Tibial nerve (tissue), 4 donors: ENCODE measurements around the gene UTS2R. TPM values are rescaled to one million over a fixed set of nuclear protein-coding genes. Genes with fewer than 3 reads are reported as not detected.

ENCODE experiments used
- DNase-seq, 2 donors: peaks; one replicate each; pipeline ENCODE4 v3.0.0-alpha.2; 2019; ENCODE audit warnings: low spot score in 2 of 2
- H3K27ac ChIP-seq, 4 donors: fragments of 200-600 bp; sonication (generic) in 3 of 4; one replicate each; pipeline ENCODE4 v1.5.1; 2017 to 2019; ENCODE audit warnings: mild to moderate bottlenecking in 1 of 4
- H3K27me3 ChIP-seq, 2 donors: fragments of 200-600 bp; sonication (generic) in 1 of 2; one replicate each; pipeline versions ENCODE4 v1.5.1 to v1.6.0; 2017 to 2019
- H3K36me3 ChIP-seq, 3 donors: fragments of 200-600 bp; sonication (generic); one replicate each; pipeline ENCODE4 v1.5.1; 2018 to 2019
- H3K4me1 ChIP-seq, 4 donors: fragments of 200-600 bp; sonication (generic) in 3 of 4; one replicate each; pipeline ENCODE4 v1.5.1; 2017 to 2019
- H3K4me3 ChIP-seq, 4 donors: fragments of 200-600 bp; sonication (generic) in 3 of 4; one replicate each; pipeline ENCODE4 v1.5.1; 2017 to 2019; ENCODE audit warnings: mild to moderate bottlenecking in 1 of 4, moderate library complexity in 1 of 4
- H3K9me3 ChIP-seq, 4 donors: fragments of 200-600 bp; sonication (generic) in 3 of 4; one replicate each; pipeline ENCODE4 v1.5.1; 2017 to 2019
- EP300 ChIP-seq, 2 donors: sonication (generic); formaldehyde crosslinking; IDR thresholded peaks; one replicate each; pipeline ENCODE4 v1.6.1; 2017; ENCODE audit warnings: antibody characterized with exemption in 2 of 2, mild to moderate bottlenecking in 1 of 2
- POLR2A ChIP-seq, 2 donors: fragments of 450-650 bp; IDR thresholded peaks; one replicate each; pipeline ENCODE4 v1.6.1; 2017; ENCODE audit warnings: antibody characterized with exemption in 2 of 2, mild to moderate bottlenecking in 2 of 2, moderate library complexity in 2 of 2
- WGBS, 2 donors: methylation state at CpG; one replicate each; pipeline ENCODE4 v1.1.5; 2018; 5-methylcytosine and 5-hydroxymethylcytosine counted together
- total RNA-seq, 4 donors: library from RNA; depleted of rRNA; stranded (reverse); fragments of >200 nt; gene quantifications; one replicate each; pipeline ENCODE4 v1.1.0, GENCODE V29; 2016
- TF ChIP-seq, protein P1 (sequence below), 5 experiments: fragments of 200-600 bp in 3 of 5; fragments of 450-650 bp in 2 of 5; sonication (generic) in 3 of 5; IDR thresholded peaks; one replicate each; pipeline ENCODE4 v1.5.1; 2016 to 2019; ENCODE audit warnings: antibody characterized with exemption in 5 of 5, mild to moderate bottlenecking in 3 of 5, moderate library complexity in 2 of 5

The UTS2R gene
- total RNA-seq, 4 donors from 2014 or later, result 0.20 TPM; not detected in 3

DNA sequence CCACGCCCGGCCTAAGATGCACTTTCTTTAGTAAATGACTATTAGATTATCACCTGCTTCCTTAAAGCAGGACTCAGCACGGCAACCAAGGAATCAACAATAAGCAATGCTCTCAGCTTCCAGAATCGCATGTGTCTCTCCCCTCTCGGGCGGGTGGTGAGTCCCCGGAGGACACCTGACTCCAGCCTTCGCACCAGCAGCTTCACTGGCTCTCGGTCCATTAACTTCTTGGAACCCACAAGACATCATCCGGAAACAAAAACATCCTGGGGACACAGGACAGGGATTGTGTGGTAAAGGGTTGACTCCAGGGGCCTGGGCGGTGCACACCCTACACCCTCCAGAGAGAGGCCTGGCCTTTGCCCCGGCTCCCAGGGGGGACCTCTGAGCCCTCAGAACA lies 22.7 kb downstream of the UTS2R start:
- WGBS, 2 donors, result 82 to 87% methylated on average over 12 of the region's 12 CpGs
- Histone ChIP-seq H3K9me3 (no peaks in the 10 kb centered on the region), H3K27me3 (no peaks in the 10 kb centered on the region), H3K4me1 (peaks cover 0 to 23% (median 0%) of the 10 kb centered on the region in 4 donors), H3K27ac (no peak overlapping the region), H3K36me3 (peaks cover 0 to 80% (median 0%) of the 10 kb centered on the region in 3 donors), H3K4me3 (no peak overlapping the region)
- TF ChIP-seq, protein P1, sequence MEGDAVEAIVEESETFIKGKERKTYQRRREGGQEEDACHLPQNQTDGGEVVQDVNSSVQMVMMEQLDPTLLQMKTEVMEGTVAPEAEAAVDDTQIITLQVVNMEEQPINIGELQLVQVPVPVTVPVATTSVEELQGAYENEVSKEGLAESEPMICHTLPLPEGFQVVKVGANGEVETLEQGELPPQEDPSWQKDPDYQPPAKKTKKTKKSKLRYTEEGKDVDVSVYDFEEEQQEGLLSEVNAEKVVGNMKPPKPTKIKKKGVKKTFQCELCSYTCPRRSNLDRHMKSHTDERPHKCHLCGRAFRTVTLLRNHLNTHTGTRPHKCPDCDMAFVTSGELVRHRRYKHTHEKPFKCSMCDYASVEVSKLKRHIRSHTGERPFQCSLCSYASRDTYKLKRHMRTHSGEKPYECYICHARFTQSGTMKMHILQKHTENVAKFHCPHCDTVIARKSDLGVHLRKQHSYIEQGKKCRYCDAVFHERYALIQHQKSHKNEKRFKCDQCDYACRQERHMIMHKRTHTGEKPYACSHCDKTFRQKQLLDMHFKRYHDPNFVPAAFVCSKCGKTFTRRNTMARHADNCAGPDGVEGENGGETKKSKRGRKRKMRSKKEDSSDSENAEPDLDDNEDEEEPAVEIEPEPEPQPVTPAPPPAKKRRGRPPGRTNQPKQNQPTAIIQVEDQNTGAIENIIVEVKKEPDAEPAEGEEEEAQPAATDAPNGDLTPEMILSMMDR (IDR thresholded peaks at IDR 0.05), result no peak
- TF ChIP-seq EP300 (IDR thresholded peaks at IDR 0.05) (no peak), POLR2A (IDR thresholded peaks at IDR 0.05) (no peak)
- no peak for DNase-seq

DNA sequence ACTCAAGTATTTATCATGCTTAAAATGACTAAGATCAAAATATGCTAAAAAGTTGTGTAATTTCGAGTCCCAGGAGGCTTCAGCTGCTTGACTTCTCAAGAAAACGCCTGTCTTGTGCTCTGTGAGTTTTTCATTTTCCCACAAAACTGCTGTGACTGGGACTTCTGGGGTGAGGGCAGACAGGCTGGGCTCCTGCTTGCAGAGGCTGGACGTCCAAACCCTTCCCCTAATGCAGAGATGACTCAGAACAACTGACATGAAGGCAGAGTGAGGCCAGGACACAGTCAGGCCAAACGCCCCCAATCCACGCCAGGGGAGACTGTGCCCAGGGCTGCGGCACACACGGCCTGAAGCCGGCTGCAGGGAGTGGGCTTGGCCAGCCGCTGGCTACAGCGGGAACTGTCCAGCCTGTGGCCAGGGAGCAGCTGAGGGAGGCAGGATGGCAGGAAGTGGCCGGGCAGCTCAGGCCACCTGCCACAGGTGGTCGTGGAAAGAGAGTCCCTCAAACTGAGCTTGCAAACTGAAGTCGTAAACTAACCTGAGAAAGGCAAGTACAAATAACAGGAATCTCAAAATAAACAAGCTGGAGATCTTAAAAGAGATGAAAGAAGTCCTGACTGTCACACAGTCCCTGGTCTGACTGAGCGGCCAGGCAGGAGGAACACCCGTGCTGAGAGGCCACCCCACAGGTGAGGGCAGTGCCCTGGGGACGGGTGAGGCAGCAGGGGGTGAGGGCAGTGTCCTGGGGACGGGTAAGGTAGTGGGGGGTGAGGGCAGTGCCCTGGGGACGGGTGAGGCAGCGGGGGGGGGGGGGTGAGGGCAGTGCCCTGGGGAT lies 25.3 kb downstream of the UTS2R start:
- WGBS, 2 donors, result 71 to 74% methylated on average over 16 to 17 of the region's 19 CpGs
- Histone ChIP-seq H3K27me3 (no peaks in the 10 kb centered on the region), H3K4me1 (peaks cover 0 to 36% (median 3%) of the 10 kb centered on the region in 4 donors), H3K9me3 (no peaks in the 10 kb centered on the region), H3K27ac (peak overlapping the region in 2 of 4 donors; percentile 9 to 43), H3K36me3 (peaks cover 0 to 82% (median 0%) of the 10 kb centered on the region in 3 donors), H3K4me3 (no peak overlapping the region)
- peak in 1 of 2 donors; percentile 63 for TF ChIP-seq EP300 (IDR thresholded peaks at IDR 0.05)
- TF ChIP-seq, protein P1 (IDR thresholded peaks at IDR 0.05), result no peak
- DNase-seq, result peak in 1 of 2 donors; percentile 57

DNA sequence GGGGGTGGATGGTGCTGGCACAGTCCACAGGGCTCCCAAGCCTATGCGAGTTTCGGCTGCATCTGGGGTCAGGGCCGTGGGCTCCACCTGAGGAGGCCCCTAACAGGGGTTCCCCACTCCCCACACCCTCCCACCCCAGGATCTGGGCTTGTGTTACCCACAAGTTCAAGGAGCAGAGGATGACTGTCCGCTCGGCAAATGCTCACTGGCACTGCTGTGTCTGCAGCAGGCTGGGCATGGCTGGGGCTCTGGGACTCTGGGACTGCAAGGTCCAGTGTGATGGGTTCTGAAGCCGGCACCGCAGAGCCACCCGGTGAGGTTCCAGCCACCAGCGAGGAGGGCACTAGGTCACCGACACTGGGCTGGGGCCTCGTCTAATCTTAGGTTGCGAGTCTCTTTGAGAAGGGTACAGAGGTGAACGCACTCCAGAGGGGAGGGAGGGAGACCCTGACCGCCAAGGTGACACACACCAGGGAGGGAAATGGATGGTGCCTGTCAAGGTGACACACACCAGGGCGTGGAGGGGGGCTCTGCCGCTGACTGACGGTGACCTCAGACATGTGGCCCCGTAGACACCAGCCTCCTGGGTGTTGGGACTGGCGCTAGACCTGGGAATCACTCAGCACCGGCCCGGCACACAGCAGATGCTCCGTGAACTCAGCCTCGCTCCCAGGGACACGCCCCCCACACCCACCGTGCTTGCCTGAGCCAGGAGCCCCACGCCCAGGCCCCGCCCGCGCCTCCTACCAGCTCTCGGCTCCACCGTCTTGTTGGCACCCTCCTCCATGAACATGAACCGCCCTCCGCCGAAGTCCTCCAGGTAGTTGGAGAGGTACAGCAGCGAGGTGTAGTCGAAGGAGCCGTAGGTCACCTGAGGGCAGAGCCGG lies 26.1 kb downstream of the UTS2R start:
- no peak for DNase-seq
- WGBS, 2 donors, result 83 to 84% methylated on average over 32 to 37 of the region's 38 CpGs
- peaks cover 0 to 82% (median under 1%) of the 10 kb centered on the region in 3 donors for H3K36me3 ChIP-seq
- H3K27ac ChIP-seq, result peak overlapping the region in 1 of 4 donors; percentile 9
- H3K9me3 ChIP-seq, result no peaks in the 10 kb centered on the region
- TF ChIP-seq POLR2A (IDR thresholded peaks at IDR 0.05) (no peak), EP300 (IDR thresholded peaks at IDR 0.05) (no peak)
- TF ChIP-seq, protein P1 (IDR thresholded peaks at IDR 0.05), result no peak
- H3K4me3 ChIP-seq, result no peak overlapping the region
- H3K4me1 ChIP-seq, result peaks cover 0 to 36% (median 3%) of the 10 kb centered on the region in 4 donors
- H3K27me3 ChIP-seq, result no peaks in the 10 kb centered on the region

DNA sequence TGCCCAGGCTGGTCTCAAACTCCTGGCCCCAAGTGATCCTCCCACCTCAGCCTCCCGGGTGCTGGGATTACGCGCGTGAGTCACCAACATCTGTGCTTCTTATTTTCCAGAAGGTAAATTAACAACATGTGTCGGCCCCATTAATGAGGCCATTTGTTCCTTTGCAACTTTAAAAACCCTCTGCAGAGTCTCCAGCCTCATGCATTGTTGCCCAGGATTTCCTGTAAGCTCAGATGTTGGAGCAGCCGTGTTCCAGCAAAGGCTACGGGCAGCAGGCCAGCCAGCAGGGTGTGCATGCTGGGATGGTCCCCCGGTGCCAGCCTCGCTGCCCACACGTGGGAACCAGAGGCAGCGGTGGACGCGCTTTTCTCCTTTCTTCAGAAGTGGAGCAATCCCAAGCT lies 27.5 kb downstream of the UTS2R start:
- 49% methylated on average over 13 of the region's 13 CpGs for WGBS, 2 donors
- Histone ChIP-seq H3K27me3 (no peaks in the 10 kb centered on the region), H3K9me3 (no peaks in the 10 kb centered on the region), H3K4me1 (peaks cover 0 to 36% (median 3%) of the 10 kb centered on the region in 4 donors), H3K27ac (no peak overlapping the region), H3K4me3 (no peak overlapping the region), H3K36me3 (peaks cover 0 to 82% (median 3%) of the 10 kb centered on the region in 3 donors)
- TF ChIP-seq, protein P1 (IDR thresholded peaks at IDR 0.05), result no peak
- TF ChIP-seq POLR2A (IDR thresholded peaks at IDR 0.05) (no peak), EP300 (IDR thresholded peaks at IDR 0.05) (peak in 1 of 2 donors; percentile 35)
- peak; percentile 40 to 41 for DNase-seq
